T-helper 1 cell treated with Interleukin-12 subunit alpha and Interleukin-12 subunit beta and Interleukin-4 antibody, amounts not matched to agents 30 ng/mL and 1 ng/mL, for 36 hours (primary cell): ENCODE measurements around the gene DHRS3. TPM values are rescaled to one million over a fixed set of nuclear protein-coding genes. Genes with fewer than 3 reads are reported as not detected.

Source experiments
- intact Hi-C: fragments of 100-400 bp; cut with micrococcal nuclease; formaldehyde crosslinking; loops from one replicate; pipeline ENCODE4 v1.15.1; 2024
- total RNA-seq: library from RNA; stranded (reverse); gene quantifications from 2 replicates; pipeline ENCODE4 v1.2.3, GENCODE V29; 2022

Gene DHRS3
- total RNA-seq, 1 donor from 2014 or later = 79.5 TPM

- intact Hi-C loops = no loop called here
These were observed 61.6 kb downstream of the DHRS3 start for GRCh38 chr1:12556368-12556930.

GRCh38 chr1:12555411-12556367, 62.3 kb downstream of the DHRS3 start:
- intact Hi-C loops = no loop called here

- intact Hi-C loops = no loop called here
These were observed 63.3 kb downstream of the DHRS3 start for GRCh38 chr1:12554521-12555305.

GRCh38 chr1:12553963-12554362, 64.0 kb downstream of the DHRS3 start:
- intact Hi-C loops = no loop called here

GRCh38 chr1:12552951-12553921, 64.8 kb downstream of the DHRS3 start:
- intact Hi-C loops = no loop called here

- intact Hi-C loops = no loop called here
These were observed 65.7 kb downstream of the DHRS3 start for GRCh38 chr1:12552111-12552888.

- intact Hi-C loops = no loop called here
These were observed 66.4 kb downstream of the DHRS3 start for GRCh38 chr1:12551584-12551983.

GRCh38 chr1:12549460-12550349, 68.3 kb downstream of the DHRS3 start:
- intact Hi-C loops = no loop called here

GRCh38 chr1:12548973-12549459, 69.0 kb downstream of the DHRS3 start:
- intact Hi-C loops = no loop called here

GRCh38 chr1:12548279-12548972, 69.6 kb downstream of the DHRS3 start:
- intact Hi-C loops = no loop called here

GRCh38 chr1:12547586-12548225, 70.3 kb downstream of the DHRS3 start:
- intact Hi-C loops = no loop called here

GRCh38 chr1:12546771-12547585, 71.0 kb downstream of the DHRS3 start:
- intact Hi-C loops = no loop called here

- intact Hi-C loops = no loop called here
These were observed 73.0 kb downstream of the DHRS3 start for GRCh38 chr1:12544992-12545391.

GRCh38 chr1:12544357-12544756, 73.7 kb downstream of the DHRS3 start:
- intact Hi-C loops = no loop called here

GRCh38 chr1:12543740-12544154, 74.3 kb downstream of the DHRS3 start:
- intact Hi-C loops = no loop called here
